Activated T-cell treated with anti-CD3 and anti-CD28 coated beads, Interleukin-2, amount 50 U/mL, for 72 hours (primary cell): ENCODE measurements around the gene DMXL1. TPM values are rescaled to one million over a fixed set of nuclear protein-coding genes. Genes with fewer than 3 reads are reported as not detected.
"Not testable (repeated sequence)": the region's sequence is repeated elsewhere in the genome, so short reads cannot be mapped to it uniquely, and the experiment has no call there.

ENCODE experiments used
- ATAC-seq, 2 donors: fragments of 150-1000 bp; cut with Tn5 transposase; replicated peaks in 1 of 2; 2 replicates each; pipeline ENCODE4 v1.10.0; 2021; ENCODE audit warnings: moderate library complexity in 2 of 2, mild to moderate bottlenecking in 1 of 2
- DNase-seq, 2 donors: peaks; one replicate each; pipeline ENCODE4 v3.0.0; 2021 to 2022; ENCODE audit warnings: mixed read lengths in 1 of 2
- H3K27ac Mint-ChIP-seq: one replicate; pipeline ENCODE4 v1.8.0; 2022; ENCODE audit warnings: mild to moderate bottlenecking, moderate library complexity, mixed read lengths
- H3K27me3 Mint-ChIP-seq: one replicate; pipeline ENCODE4 v1.8.0; 2022; ENCODE audit warnings: low read depth, mixed read lengths
- H3K36me3 Mint-ChIP-seq, 2 donors: one replicate each; pipeline ENCODE4 v1.8.0; 2022; ENCODE audit warnings: mixed read lengths in 2 of 2, mild to moderate bottlenecking in 1 of 2; ENCODE audit not compliant: insufficient read depth in 2 of 2
- H3K4me1 Mint-ChIP-seq: one replicate; pipeline ENCODE4 v1.8.0; 2022; ENCODE audit warnings: low read depth, mixed read lengths
- H3K4me3 Mint-ChIP-seq, 2 donors: one replicate each; pipeline ENCODE4 v1.8.0; 2022; ENCODE audit warnings: mild to moderate bottlenecking in 2 of 2, mixed read lengths in 2 of 2, moderate library complexity in 2 of 2
- H3K9me3 Mint-ChIP-seq, 2 donors: one replicate each; pipeline ENCODE4 v1.8.0; 2022; ENCODE audit warnings: mixed read lengths in 2 of 2
- total RNA-seq, 2 donors: library from RNA; stranded (reverse); gene quantifications; one replicate each; pipeline ENCODE4 v1.2.3, GENCODE V29; 2022

DMXL1 gene
- total RNA-seq, 2 donors from 2014 or later, result 34.8 to 43.6 TPM

DNA sequence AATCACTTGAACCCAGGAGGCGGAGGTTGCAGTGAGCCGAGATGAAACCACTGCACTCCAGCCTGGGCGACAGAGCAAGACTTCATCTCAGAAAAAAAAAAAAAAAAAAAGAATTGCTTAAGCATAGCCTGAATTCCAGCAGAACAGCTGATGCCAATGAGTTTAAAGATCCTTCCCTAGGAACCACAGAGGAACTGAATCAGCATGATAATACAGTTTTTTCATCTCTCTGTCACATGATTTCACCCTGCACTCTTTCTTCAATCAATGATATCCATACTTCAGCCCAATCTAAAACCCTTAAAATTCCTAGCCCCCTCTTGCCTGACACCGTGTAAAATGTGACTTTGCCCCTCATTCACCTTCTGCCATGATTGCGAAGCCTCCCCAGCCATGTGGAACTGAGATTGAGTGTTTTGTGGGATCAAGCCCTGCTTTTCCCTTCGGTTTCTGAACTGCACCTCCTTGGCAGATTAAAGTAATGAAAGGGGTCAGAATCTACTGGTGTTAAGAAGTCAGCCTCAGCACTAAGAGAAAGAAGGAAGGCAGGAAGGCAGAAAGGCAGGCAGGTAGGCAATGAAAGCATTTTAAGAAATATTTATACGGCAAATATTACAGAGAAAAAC is 20.9 kb upstream of the DMXL1 start:
- Mint-ChIP-seq H3K27ac (no peak overlapping the region), H3K9me3 (no peaks in the 10 kb centered on the region), H3K27me3 (no peaks in the 10 kb centered on the region), H3K4me3 (no peak overlapping the region), H3K36me3 (no peaks in the 10 kb centered on the region), H3K4me1 (no peaks in the 10 kb centered on the region)
- no peak for ATAC-seq
- DNase-seq, result no peak

DNA sequence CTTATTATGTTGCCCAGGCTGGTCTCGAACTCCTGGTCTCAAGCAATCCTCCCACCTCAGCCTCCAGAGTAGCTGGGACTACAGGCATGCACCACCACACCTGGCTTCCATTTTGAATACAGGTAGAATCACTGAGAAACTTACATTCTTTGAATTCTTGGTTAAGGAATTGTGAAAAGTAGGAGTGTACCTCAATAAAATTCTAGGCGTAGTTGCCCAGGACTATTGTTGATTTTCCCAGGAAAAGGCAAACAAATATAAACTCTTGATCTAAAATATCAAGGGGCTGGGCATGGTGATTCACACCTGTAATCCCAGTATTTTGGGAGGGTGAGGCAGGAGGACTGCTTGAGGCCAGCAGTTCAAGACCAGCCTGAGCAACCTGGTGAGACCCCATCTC is 16.8 kb upstream of the DMXL1 start:
- Mint-ChIP-seq H3K4me3 (no peak overlapping the region), H3K9me3 (no peaks in the 10 kb centered on the region), H3K27me3 (no peaks in the 10 kb centered on the region)

DNA sequence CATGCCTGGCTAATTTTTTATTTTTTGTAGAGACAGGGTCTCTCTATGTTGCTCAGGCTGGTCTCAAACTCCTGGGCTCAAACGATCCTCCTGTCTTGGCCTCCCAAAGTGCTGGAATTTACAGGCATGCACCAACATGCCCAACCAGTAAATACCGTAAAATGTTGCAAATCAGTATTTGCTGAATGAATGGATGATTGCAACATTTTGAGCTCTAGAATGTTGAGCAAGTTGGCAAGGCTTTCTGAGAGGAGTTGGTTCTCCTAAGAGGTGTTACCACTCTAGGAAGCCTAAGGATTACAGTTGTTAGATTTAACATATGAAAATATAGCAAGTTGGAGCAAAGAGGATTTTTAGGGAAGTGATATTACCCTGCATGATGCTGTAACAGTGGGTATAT is 15.6 kb upstream of the DMXL1 start:
- Mint-ChIP-seq H3K9me3 (no peaks in the 10 kb centered on the region), H3K27ac (no peak overlapping the region), H3K4me1 (no peaks in the 10 kb centered on the region), H3K4me3 (no peak overlapping the region), H3K27me3 (no peaks in the 10 kb centered on the region), H3K36me3 (no peaks in the 10 kb centered on the region)
- DNase-seq, result no peak
- no peak for ATAC-seq

More for the DNA sequence above, 16.8 kb upstream of the DMXL1 start:
- Mint-ChIP-seq H3K36me3 (no peaks in the 10 kb centered on the region), H3K27ac (no peak overlapping the region), H3K4me1 (no peaks in the 10 kb centered on the region)
- no peak for ATAC-seq
- DNase-seq, result no peak

DNA sequence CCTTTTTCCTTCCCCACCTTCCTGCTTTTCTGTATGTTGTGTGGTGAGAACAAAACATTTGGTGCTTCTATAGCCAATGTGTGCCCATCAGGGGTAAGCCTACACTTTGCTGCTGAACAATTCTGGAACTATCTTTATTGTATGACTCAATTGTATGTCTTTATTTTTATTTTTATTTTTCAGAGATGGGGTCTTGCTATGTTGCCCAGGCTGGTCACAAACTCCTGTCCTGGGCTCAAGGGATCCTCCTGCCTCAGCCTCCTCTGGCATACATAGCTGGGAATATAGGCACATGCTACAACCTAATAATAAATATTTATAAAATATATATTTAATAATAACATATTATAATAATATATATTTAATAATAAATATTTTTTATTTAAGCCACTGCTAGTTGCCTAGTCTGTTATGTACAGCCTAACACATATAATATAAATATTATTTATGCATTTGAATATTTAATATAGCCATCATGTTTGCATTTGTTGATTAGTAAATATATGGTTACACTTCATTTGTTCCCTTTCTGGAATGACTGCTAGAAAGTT is 11.8 kb upstream of the DMXL1 start:
- H3K9me3 Mint-ChIP-seq, result peaks cover 0 to 2% of the 10 kb centered on the region in 2 donors
- ATAC-seq (no peak), DNase-seq (no peak)
- no peak overlapping the region for H3K4me3 Mint-ChIP-seq
- H3K27me3 Mint-ChIP-seq, result no peaks in the 10 kb centered on the region
- H3K27ac Mint-ChIP-seq, result no peak overlapping the region
- peaks cover 14% of the 10 kb centered on the region for H3K4me1 Mint-ChIP-seq
- H3K36me3 Mint-ChIP-seq, result no peaks in the 10 kb centered on the region

DNA sequence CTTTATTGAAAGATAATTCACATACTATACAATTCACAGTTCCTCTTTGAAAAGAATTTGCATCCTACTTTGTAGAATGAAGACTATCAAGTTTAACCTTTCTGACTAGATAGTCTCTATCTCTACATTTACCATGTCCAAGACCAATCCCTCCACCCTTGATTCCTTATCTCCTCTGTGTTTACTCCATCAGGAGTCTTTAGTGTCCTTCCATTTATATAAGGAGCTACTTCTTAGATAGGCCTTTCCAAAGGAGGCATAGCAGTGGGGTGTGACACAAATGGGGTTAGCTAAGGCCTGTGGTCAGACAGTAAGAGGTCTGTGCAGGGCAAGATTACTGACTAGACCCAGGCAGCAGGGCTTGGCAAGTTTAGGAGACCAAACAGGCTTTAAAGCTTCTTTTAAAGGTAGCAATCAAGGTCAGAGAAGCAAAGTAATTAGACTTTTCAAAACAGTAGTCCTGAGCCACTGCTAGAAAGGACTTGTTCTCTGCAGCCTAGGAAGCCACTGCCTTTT is 11.1 kb upstream of the DMXL1 start:
- H3K36me3 Mint-ChIP-seq, result no peaks in the 10 kb centered on the region
- peaks cover 0 to 2% of the 10 kb centered on the region in 2 donors for H3K9me3 Mint-ChIP-seq
- ATAC-seq (no peak), DNase-seq (no peak)
- no peak overlapping the region for H3K27ac Mint-ChIP-seq
- no peaks in the 10 kb centered on the region for H3K27me3 Mint-ChIP-seq
- H3K4me3 Mint-ChIP-seq, result no peak overlapping the region
- H3K4me1 Mint-ChIP-seq, result peaks cover 20% of the 10 kb centered on the region

DNA sequence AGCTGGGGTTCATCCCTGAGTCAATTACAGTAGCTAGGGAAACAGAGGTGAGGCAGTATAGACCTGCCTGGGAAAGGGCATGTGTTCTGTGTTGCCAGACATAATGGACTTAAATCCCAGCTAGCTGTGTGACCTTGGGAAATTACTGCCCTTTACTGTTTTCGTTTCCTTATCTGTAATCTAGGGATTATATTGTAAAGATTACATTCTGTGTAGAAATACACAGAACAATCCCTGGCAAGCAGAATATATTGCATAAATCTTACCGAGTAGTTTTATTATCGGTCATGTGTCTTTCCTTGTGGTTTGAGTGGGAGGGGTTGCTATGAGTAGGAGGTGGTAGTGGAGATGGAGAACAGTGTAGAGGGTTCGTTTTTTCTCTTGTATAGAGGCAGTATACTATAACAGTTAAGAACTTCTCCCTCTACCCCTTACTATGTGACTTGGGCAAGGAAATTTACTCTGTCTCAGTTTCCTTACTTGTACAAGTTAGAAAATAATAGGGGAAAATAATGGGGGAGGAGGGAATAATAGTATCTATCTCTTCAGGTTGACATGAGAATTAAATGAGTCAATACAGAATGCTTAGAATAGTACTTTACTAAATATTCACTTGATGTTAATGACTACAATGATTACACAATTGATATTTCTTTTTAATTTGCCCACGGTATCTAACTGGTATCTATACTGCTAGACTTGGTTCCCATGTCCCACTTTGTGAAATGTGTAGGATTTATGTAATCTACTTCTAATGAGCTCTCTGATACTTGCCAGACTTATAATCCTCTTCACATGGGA is 7.1 kb upstream of the DMXL1 start:
- peak overlapping the region; percentile 26 to 46 for H3K4me3 Mint-ChIP-seq
- H3K27me3 Mint-ChIP-seq, result no peaks in the 10 kb centered on the region
- DNase-seq (peak; percentile 37 to 45), ATAC-seq (peak; percentile 97)
- H3K27ac Mint-ChIP-seq, result no peak overlapping the region
- peaks cover 0 to 2% of the 10 kb centered on the region in 2 donors for H3K9me3 Mint-ChIP-seq
- no peaks in the 10 kb centered on the region for H3K36me3 Mint-ChIP-seq
- H3K4me1 Mint-ChIP-seq, result peaks cover 20% of the 10 kb centered on the region

DNA sequence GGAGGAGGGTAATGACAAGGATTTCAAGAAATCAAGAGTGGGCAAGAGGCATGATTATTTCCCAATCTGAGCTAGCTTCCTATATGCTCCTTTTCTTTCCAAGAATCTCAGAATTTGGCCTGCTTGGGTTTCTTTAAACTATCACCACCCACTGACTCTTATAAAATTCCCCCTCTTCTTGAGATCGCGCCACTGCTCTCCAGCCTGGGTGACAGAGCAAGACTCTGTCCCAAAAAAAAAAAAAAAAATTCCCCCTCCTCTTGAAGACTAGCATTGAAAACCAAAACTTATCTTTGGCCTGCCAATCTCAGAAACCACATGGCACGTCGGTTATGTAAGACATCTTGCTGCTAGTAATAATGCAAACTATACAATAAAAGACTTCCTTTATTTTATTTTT is 3.4 kb upstream of the DMXL1 start:
- H3K4me3 Mint-ChIP-seq, result no peak overlapping the region
- H3K9me3 Mint-ChIP-seq, result peaks cover 0 to 2% of the 10 kb centered on the region in 2 donors
- no peaks in the 10 kb centered on the region for H3K27me3 Mint-ChIP-seq
- peaks cover 0 to 2% of the 10 kb centered on the region in 2 donors for H3K36me3 Mint-ChIP-seq
- ATAC-seq (no peak), DNase-seq (no peak)
- peaks cover 20% of the 10 kb centered on the region for H3K4me1 Mint-ChIP-seq
- H3K27ac Mint-ChIP-seq, result no peak overlapping the region

DNA sequence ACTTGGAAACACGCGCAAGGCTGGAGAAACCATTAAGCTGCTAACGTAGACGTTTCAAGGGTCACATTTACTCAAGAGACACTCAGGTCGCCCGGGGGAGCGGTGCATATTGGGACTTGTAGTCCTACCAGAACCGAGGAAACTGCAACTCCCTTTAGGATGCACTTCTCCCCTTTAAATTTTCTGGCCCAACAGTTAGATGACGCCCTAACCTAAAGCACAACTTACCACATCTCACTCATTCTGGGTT is 384 bp upstream of the DMXL1 start:
- H3K4me3 Mint-ChIP-seq, result peak overlapping the region; percentile 95 to 97
- no peak for ATAC-seq

DNA sequence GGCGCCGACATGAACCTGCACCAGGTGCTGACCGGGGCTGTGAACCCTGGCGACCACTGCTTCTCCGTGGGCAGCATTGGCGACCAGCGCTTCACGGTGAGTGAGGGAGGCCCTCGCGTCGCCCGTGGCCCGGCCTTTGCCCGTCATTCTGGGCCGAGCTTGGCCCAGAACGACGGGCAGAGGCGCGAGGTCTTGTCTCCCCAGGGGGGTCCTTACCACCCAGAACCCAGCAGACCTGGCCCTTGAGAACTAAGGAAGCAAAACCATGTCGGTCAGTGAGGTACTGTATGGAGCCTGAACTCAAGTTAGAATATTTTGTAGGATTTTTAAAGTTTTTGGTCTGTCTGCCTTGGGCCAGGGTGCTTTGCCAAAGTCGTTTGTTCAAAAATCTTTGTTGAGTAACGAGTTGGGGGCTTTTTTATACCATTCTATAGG is 691 bp downstream of the DMXL1 start:
- ATAC-seq, result peak; percentile 10 to 16
- peak overlapping the region; percentile 95 to 97 for H3K4me3 Mint-ChIP-seq
- no peaks in the 10 kb centered on the region for H3K9me3 Mint-ChIP-seq
- H3K36me3 Mint-ChIP-seq, result peaks cover 1 to 2% of the 10 kb centered on the region in 2 donors
- H3K27me3 Mint-ChIP-seq, result no peaks in the 10 kb centered on the region
- peak overlapping the region; percentile 96 for H3K27ac Mint-ChIP-seq
- DNase-seq, result no peak
- H3K4me1 Mint-ChIP-seq, result peaks cover 35% of the 10 kb centered on the region

More for the DNA sequence above, 384 bp upstream of the DMXL1 start:
- Mint-ChIP-seq H3K4me1 (peaks cover 25% of the 10 kb centered on the region), H3K27me3 (no peaks in the 10 kb centered on the region), H3K27ac (peak overlapping the region; percentile 98), H3K9me3 (no peaks in the 10 kb centered on the region), H3K36me3 (peaks cover 1 to 2% of the 10 kb centered on the region in 2 donors)
- no peak for DNase-seq

DNA sequence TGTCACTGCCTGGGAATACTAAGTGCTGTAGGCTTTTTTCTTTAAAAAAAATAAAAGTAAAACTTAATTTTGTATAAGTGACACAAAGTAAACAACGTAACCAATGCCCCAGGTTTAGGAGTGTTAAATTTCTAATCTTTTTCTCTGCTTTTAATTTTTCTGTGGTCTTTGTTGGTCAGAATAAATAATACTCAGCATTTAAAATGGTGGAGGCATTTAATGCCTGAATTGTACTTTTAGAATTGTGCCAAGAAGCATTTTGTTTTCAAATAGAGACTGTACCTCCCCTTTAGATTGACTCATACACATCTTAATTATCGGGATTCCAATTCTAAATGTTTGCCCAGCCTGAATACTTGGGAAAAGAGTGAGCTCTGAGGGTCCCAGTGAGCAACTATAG is 1.6 kb downstream of the DMXL1 start:
- H3K27me3 Mint-ChIP-seq, result no peaks in the 10 kb centered on the region
- peak overlapping the region; percentile 50 for H3K27ac Mint-ChIP-seq

DNA sequence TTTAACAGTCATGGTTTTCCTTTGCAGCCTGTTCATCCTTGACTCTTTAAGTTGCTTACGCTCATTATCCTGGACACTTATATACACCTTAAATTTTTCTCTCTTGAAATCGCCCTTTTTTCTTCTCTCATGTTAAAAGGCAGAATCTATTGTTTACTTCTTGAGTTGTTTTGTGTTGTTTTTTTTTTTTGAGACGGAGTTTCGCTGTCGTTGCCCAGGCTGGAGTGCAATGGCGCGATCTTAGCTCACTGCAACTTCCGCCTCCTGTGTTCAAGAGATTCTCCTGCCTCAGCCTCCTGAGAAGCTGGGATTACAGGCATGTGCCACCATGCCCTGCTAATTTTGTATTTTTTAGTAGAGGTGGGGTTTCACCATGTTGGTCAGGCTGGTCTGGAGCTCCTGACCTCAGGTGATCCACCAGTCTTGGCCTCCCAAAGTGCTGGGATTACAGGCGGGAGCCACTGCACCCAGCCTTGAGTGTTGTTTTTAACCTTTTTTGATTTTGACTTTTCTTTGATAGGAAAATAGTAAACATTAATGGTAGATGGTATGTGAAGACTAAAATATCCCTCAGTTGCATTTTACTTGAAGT is 3.0 kb downstream of the DMXL1 start:
- Mint-ChIP-seq H3K27ac (peak overlapping the region; percentile 79), H3K4me1 (peaks cover 48% of the 10 kb centered on the region)
- H3K36me3 Mint-ChIP-seq, result not testable (repeated sequence)

More for the DNA sequence above, 1.6 kb downstream of the DMXL1 start:
- Mint-ChIP-seq H3K4me1 (peaks cover 35% of the 10 kb centered on the region), H3K36me3 (peaks cover 1 to 2% of the 10 kb centered on the region in 2 donors), H3K9me3 (no peaks in the 10 kb centered on the region), H3K4me3 (peak overlapping the region; percentile 74 to 97)
- ATAC-seq (no peak), DNase-seq (no peak)

DNA sequence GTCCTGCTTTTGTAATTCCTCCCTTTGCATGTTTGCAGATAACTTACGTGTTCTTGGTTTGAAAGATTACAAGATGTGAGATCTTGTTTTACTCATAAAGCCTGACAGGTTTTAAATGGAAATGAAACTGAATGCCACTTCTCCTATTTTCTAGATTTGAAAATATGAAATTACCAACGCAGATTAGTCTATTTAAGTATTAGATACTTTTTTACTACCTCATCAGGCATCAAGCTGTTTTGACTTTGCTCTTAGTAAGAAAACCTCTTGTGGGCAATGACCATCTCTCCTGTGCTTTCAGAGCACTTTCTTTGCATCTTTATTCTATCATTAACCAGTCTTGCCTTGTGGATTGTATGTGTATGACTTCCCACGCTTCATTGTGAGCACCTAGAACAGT is 3.5 kb downstream of the DMXL1 start:
- Mint-ChIP-seq H3K27me3 (no peaks in the 10 kb centered on the region), H3K4me3 (peak overlapping the region; percentile 59 to 95), H3K4me1 (peaks cover 54% of the 10 kb centered on the region), H3K9me3 (no peaks in the 10 kb centered on the region), H3K27ac (peak overlapping the region; percentile 79), H3K36me3 (peaks cover 1 to 2% of the 10 kb centered on the region in 2 donors)
- ATAC-seq (no peak), DNase-seq (no peak)

More for the DNA sequence above, 3.0 kb downstream of the DMXL1 start:
- DNase-seq, H3K9me3 Mint-ChIP-seq, ATAC-seq, H3K27me3 Mint-ChIP-seq: not testable (repeated sequence)
- H3K4me3 Mint-ChIP-seq, result peak overlapping the region; percentile 59 to 95

DNA sequence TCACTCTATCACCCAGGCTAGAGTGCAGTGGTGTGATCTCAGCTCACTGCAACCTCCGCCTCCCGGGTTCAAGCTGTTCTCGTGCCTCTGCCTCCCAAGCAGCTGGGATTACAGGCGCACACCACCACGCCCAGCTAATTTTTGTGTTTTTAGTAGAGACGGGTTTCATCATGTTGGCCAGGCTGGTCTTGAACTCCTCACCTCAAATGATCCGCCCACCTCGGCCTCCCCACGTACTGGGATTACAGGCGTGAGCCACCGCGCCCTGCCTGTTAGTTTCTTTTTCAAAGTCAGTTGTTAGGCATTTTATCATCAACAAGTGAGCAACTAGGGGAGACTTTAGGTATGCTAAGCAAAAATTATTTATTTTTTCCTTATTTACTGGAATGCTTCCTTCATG is 4.4 kb downstream of the DMXL1 start:
- H3K9me3 Mint-ChIP-seq, H3K27ac Mint-ChIP-seq, ATAC-seq, H3K4me3 Mint-ChIP-seq, H3K27me3 Mint-ChIP-seq, H3K36me3 Mint-ChIP-seq: not testable (repeated sequence)
- peaks cover 62% of the 10 kb centered on the region for H3K4me1 Mint-ChIP-seq
- peak in 1 of 2 donors; percentile 22 for DNase-seq
